HL-60 (cell line): ENCODE results near the gene SYCP2.

Source experiments
- DNase-seq, 2 experiments: peaks; one replicate each; pipeline ENCODE4 v3.0.0-alpha.2; 2010 to 2020; ENCODE audit warnings: low read depth in 1 of 2, low spot score in 1 of 2
- H3K27ac ChIP-seq: fragments of 250-450 bp; sonication (Bioruptor Pico); replicated peaks from 2 replicates; pipeline ENCODE4 v1.5.1; 2020; ENCODE audit warnings: mild to moderate bottlenecking, moderate library complexity
- H3K27me3 ChIP-seq: fragments of 250-450 bp; sonication (Bioruptor Pico); 2 replicates; pipeline ENCODE4 v1.5.1; 2021; ENCODE audit warnings: mild to moderate bottlenecking, moderate library complexity; ENCODE audit not compliant: insufficient read depth, poor library complexity, severe bottlenecking
- H3K4me3 ChIP-seq: replicated peaks from 2 replicates; pipeline ENCODE4 v1.5.1; 2011; ENCODE audit warnings: mild to moderate bottlenecking, control low read depth, low read length; ENCODE audit not compliant: insufficient read depth
- GABPA ChIP-seq: IDR thresholded peaks from 2 replicates; pipeline ENCODE4 v1.6.1; 2012; ENCODE audit warnings: low read depth
- POLR2AphosphoS5 ChIP-seq: IDR thresholded peaks from 2 replicates; pipeline ENCODE4 v1.6.1; 2012; ENCODE audit warnings: low read depth
- SPI1 ChIP-seq: IDR thresholded peaks from 2 replicates; pipeline ENCODE4 v1.6.1; 2012; ENCODE audit warnings: low read depth, mild to moderate bottlenecking, borderline replicate concordance
- long read RNA-seq: library from polyadenylated mRNA; unstranded; transcript quantifications from one replicate; pipeline ENCODE4 v2.0.0, GENCODE V29; 2020
- TF ChIP-seq, protein P1 (sequence below): IDR thresholded peaks from one replicate; pipeline ENCODE4 v1.5.1; 2011; ENCODE audit warnings: low read length, control low read depth, inconsistent platforms; ENCODE audit not compliant: insufficient read depth
- TF ChIP-seq, protein P2 (sequence below): IDR thresholded peaks from 2 replicates; pipeline ENCODE4 v1.6.1; 2012; ENCODE audit warnings: low read depth; ENCODE audit not compliant: insufficient replicate concordance

Gene SYCP2, protein sequence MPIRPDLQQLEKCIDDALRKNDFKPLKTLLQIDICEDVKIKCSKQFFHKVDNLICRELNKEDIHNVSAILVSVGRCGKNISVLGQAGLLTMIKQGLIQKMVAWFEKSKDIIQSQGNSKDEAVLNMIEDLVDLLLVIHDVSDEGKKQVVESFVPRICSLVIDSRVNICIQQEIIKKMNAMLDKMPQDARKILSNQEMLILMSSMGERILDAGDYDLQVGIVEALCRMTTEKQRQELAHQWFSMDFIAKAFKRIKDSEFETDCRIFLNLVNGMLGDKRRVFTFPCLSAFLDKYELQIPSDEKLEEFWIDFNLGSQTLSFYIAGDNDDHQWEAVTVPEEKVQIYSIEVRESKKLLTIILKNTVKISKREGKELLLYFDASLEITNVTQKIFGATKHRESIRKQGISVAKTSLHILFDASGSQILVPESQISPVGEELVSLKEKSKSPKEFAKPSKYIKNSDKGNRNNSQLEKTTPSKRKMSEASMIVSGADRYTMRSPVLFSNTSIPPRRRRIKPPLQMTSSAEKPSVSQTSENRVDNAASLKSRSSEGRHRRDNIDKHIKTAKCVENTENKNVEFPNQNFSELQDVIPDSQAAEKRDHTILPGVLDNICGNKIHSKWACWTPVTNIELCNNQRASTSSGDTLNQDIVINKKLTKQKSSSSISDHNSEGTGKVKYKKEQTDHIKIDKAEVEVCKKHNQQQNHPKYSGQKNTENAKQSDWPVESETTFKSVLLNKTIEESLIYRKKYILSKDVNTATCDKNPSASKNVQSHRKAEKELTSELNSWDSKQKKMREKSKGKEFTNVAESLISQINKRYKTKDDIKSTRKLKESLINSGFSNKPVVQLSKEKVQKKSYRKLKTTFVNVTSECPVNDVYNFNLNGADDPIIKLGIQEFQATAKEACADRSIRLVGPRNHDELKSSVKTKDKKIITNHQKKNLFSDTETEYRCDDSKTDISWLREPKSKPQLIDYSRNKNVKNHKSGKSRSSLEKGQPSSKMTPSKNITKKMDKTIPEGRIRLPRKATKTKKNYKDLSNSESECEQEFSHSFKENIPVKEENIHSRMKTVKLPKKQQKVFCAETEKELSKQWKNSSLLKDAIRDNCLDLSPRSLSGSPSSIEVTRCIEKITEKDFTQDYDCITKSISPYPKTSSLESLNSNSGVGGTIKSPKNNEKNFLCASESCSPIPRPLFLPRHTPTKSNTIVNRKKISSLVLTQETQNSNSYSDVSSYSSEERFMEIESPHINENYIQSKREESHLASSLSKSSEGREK (N-terminal part only)
- long read RNA-seq, partial matches to known transcripts, result 0 of 1 reads
- long read RNA-seq, other reads (novel, unspliced or antisense), result 1 of 1 reads

DNA sequence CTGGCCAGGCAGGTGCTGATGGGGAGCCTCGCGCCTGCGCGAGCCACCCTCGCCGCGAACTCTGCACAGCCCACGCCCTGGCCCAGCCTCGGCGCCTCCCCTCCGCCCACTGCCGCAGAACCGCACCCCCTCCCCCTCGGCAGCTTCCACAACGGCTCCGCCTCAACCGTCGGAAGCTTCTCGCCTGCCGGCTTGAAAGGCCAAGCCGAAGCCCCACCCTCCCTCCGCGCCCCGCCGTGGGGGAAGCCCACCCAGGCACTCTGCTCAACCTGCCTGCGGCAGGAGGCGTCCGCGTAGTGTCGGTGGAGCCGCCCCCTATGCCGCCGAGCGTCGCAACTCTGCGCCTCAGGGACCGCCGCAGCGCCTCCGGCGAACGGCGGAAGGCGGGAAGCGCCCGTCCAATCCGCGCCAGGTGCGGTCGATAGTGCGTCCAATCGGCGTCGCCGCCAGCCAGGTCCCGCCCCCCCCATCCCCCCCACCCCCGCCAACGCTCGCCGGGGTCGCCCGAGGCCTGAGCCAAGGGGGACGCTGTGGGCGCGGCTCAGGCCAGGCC, at the start of gene SYCP2:
TSS of gene SYCP2 (minus strand) at position 342 of the 553 bp plus-strand sequence. CDS start 11,224 bp downstream, outside the sequence.
- Histone ChIP-seq H3K4me3 (peak within 1 kb of the TSS; percentile 49), H3K27ac (no peak within 1 kb of the TSS), H3K27me3 (no peaks in the 10 kb centered on the region)
- no peak for DNase-seq
- TF ChIP-seq SPI1, result no peak
- no peak for TF ChIP-seq POLR2AphosphoS5
- TF ChIP-seq, protein P1, sequence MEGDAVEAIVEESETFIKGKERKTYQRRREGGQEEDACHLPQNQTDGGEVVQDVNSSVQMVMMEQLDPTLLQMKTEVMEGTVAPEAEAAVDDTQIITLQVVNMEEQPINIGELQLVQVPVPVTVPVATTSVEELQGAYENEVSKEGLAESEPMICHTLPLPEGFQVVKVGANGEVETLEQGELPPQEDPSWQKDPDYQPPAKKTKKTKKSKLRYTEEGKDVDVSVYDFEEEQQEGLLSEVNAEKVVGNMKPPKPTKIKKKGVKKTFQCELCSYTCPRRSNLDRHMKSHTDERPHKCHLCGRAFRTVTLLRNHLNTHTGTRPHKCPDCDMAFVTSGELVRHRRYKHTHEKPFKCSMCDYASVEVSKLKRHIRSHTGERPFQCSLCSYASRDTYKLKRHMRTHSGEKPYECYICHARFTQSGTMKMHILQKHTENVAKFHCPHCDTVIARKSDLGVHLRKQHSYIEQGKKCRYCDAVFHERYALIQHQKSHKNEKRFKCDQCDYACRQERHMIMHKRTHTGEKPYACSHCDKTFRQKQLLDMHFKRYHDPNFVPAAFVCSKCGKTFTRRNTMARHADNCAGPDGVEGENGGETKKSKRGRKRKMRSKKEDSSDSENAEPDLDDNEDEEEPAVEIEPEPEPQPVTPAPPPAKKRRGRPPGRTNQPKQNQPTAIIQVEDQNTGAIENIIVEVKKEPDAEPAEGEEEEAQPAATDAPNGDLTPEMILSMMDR, result no peak
- no peak for TF ChIP-seq GABPA
- TF ChIP-seq, protein P2, sequence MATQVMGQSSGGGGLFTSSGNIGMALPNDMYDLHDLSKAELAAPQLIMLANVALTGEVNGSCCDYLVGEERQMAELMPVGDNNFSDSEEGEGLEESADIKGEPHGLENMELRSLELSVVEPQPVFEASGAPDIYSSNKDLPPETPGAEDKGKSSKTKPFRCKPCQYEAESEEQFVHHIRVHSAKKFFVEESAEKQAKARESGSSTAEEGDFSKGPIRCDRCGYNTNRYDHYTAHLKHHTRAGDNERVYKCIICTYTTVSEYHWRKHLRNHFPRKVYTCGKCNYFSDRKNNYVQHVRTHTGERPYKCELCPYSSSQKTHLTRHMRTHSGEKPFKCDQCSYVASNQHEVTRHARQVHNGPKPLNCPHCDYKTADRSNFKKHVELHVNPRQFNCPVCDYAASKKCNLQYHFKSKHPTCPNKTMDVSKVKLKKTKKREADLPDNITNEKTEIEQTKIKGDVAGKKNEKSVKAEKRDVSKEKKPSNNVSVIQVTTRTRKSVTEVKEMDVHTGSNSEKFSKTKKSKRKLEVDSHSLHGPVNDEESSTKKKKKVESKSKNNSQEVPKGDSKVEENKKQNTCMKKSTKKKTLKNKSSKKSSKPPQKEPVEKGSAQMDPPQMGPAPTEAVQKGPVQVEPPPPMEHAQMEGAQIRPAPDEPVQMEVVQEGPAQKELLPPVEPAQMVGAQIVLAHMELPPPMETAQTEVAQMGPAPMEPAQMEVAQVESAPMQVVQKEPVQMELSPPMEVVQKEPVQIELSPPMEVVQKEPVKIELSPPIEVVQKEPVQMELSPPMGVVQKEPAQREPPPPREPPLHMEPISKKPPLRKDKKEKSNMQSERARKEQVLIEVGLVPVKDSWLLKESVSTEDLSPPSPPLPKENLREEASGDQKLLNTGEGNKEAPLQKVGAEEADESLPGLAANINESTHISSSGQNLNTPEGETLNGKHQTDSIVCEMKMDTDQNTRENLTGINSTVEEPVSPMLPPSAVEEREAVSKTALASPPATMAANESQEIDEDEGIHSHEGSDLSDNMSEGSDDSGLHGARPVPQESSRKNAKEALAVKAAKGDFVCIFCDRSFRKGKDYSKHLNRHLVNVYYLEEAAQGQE, result no peak

DNA sequence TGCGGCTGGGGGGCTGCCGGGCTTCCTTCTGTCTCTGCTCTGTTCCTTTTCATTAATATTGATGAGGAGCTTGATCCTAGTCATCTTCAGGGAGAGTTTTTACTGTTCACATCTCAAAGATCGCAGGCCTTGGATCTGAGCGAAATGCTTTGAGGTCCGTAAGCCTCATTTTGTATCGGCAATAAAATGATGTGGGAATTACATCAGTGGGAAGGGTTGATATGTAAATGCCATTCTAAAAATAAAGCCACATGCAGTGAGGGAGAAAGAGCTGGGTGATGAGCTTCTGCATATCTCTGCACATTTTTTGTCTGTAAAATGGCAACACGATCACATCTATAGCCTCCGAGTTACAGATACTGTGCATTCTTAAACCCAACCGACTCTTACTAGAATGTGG, 49.6 kb upstream of the SYCP2 start:
- TF ChIP-seq, protein P2, result no peak
- TF ChIP-seq GABPA (no peak), POLR2AphosphoS5 (no peak), SPI1 (no peak)
- TF ChIP-seq, protein P1, result no peak
- Histone ChIP-seq H3K27me3 (no peaks in the 10 kb centered on the region), H3K4me3 (no peak overlapping the region), H3K27ac (no peak overlapping the region)
- no peak for DNase-seq

DNA sequence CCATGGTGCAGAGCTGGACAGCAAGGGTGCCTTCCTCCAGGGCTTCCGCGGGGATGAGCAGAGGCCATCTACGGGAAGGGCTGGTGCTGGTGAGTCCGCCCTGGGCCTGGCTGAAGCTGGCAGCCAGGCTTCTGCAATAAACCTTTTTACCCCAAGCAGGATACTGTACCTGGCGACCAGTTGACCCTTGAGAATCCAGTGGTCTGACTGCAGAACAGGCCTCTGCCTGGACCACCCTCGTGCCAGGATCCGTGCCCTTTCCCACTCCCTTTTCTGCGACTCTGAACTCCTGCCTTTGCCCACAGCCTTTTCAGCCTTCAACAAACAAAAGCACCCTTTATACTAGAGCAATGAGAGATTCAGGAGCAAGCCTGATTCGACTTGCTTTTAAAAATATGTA, 43.6 kb upstream of the SYCP2 start:
- no peak overlapping the region for H3K27ac ChIP-seq
- no peak for DNase-seq
- no peak overlapping the region for H3K4me3 ChIP-seq
- no peak for TF ChIP-seq GABPA
- TF ChIP-seq, protein P1, result no peak
- no peak for TF ChIP-seq SPI1
- TF ChIP-seq POLR2AphosphoS5, result no peak
- TF ChIP-seq, protein P2, result no peak
- no peaks in the 10 kb centered on the region for H3K27me3 ChIP-seq
